K562 (cell line): ENCODE data around the gene ZDHHC14. TPM values are rescaled to one million over a fixed set of nuclear protein-coding genes. Genes with fewer than 3 reads are reported as not detected.

Experiments
- ATAC-seq: fragments of 200-7000 bp; cut with Tn5 transposase; 3 replicates; pipeline ENCODE4 v1.9.1; 2020; ENCODE audit warnings: moderate library complexity
- BruUV-seq: library from RNA; stranded (reverse); fragments of 400-500 nt; replicated peaks from 2 replicates; lab custom pipeline; 2021; lab: Mats Ljungman, UMichigan
- CTCF ChIA-PET: fragments of 300-600 bp; formaldehyde crosslinking; extraction: SDS; loops from one replicate; lab custom pipeline; 2021; ENCODE audit warnings: low intra/inter-chr PET ratio; lab: Yijun Ruan, JAX
- POLR2A ChIA-PET: fragments of 300-600, 350-650 bp; sonication (Branson Sonifier 250); formaldehyde crosslinking; extraction: SDS; loops from one replicate; lab custom pipeline; 2021; ENCODE audit warnings: antibody characterized with exemption, inconsistent platforms; lab: Yijun Ruan, JAX
- DNase-seq, 4 experiments: peaks; one replicate each; pipeline versions ENCODE4 v3.0.0 to v3.0.0-alpha.2; 2011 to 2018; ENCODE audit warnings: low spot score in 3 of 4, mixed read lengths in 3 of 4; ENCODE audit errors: extremely low read depth in 1 of 4
- FAIRE-seq: peaks from 2 replicates; lab custom pipeline; 2011; peaks lifted over from hg19 to GRCh38; lab: Jason Lieb, UNC
- H2AFZ ChIP-seq: 2 replicates; pipeline ENCODE4 v1.6.0; 2011; ENCODE audit warnings: low read depth, low read length, control low read depth, inconsistent platforms
- H3K27ac ChIP-seq: fragments of 200-600 bp; 3 replicates; pipeline ENCODE4 v1.8.0; 2011; ENCODE audit warnings: low read depth, mild to moderate bottlenecking, control low read depth, inconsistent platforms, low read length, moderate library complexity, mixed read lengths; ENCODE audit errors: extremely low read depth
- H3K27me3 ChIP-seq, 2 experiments: fragments of 300-600 bp in 1 of 2; 2 replicates in 1 of 2; 3 replicates in 1 of 2; pipeline versions ENCODE4 v1.6.0 to v1.8.0; 2011; ENCODE audit warnings: inconsistent platforms in 2 of 2, low read length in 2 of 2, mild to moderate bottlenecking in 1 of 2, mixed read lengths in 1 of 2, moderate library complexity in 1 of 2; ENCODE audit not compliant: control insufficient read depth in 2 of 2, insufficient read depth in 2 of 2
- H3K36me3 ChIP-seq: fragments of 300-600 bp; 3 replicates; pipeline ENCODE4 v1.8.0; 2011; ENCODE audit warnings: mild to moderate bottlenecking, low read length, inconsistent platforms; ENCODE audit not compliant: control insufficient read depth, insufficient read depth
- H3K4me1 ChIP-seq, 2 experiments: fragments of 200-600 bp in 1 of 2; replicated peaks in 1 of 2; 2 replicates in 1 of 2; 3 replicates in 1 of 2; pipeline versions ENCODE4 v1.5.1 to v1.8.0; 2011; ENCODE audit warnings: inconsistent platforms in 2 of 2, low read length in 2 of 2, mild to moderate bottlenecking in 1 of 2, mixed read lengths in 1 of 2, moderate library complexity in 1 of 2; ENCODE audit not compliant: control insufficient read depth in 2 of 2, insufficient read depth in 2 of 2
- H3K4me2 ChIP-seq: 2 replicates; pipeline ENCODE4 v1.6.1; 2011; ENCODE audit warnings: low read length, control low read depth, inconsistent platforms, mixed read lengths; ENCODE audit not compliant: insufficient read depth
- H3K4me3 ChIP-seq: fragments of 200-600 bp; sonication (generic), shearing (Covaris generic); 2 replicates; pipeline ENCODE4 v1.5.1; 2016; ENCODE audit warnings: control low read depth, inconsistent platforms
- H3K79me2 ChIP-seq: fragments of 200-600 bp; 3 replicates; pipeline ENCODE4 v1.8.0; 2011; ENCODE audit warnings: low read length, inconsistent platforms; ENCODE audit not compliant: control insufficient read depth, insufficient read depth
- H3K9ac ChIP-seq, 2 experiments: 2 replicates each; pipeline versions ENCODE4 v1.6.0 to v1.6.1; 2011; ENCODE audit warnings: low read depth in 2 of 2, low read length in 2 of 2, control low read depth in 1 of 2, inconsistent platforms in 1 of 2, mild to moderate bottlenecking in 1 of 2, mixed read lengths in 1 of 2; ENCODE audit not compliant: insufficient read depth in 1 of 2
- H3K9me1 ChIP-seq: one replicate; pipeline ENCODE4 v1.6.0; 2011; ENCODE audit warnings: inconsistent platforms, mild to moderate bottlenecking, low read length, moderate library complexity; ENCODE audit not compliant: control insufficient read depth, insufficient read depth
- H3K9me3 ChIP-seq: replicated peaks from 2 replicates; pipeline ENCODE4 v1.5.1; 2011; ENCODE audit warnings: low read depth, low read length, inconsistent platforms; ENCODE audit not compliant: control insufficient read depth, insufficient read depth
- H4K20me1 ChIP-seq: replicated peaks from 2 replicates; pipeline ENCODE4 v1.6.1; 2011; ENCODE audit warnings: low read length, inconsistent platforms, mixed read lengths; ENCODE audit not compliant: control insufficient read depth, insufficient read depth
- MEIS2 ChIP-seq: fragments of 450-650 bp; IDR thresholded peaks from 2 replicates; pipeline ENCODE4 v1.6.1; 2014; ENCODE audit warnings: mild to moderate bottlenecking; ENCODE audit not compliant: partially characterized antibody
- POLR2G ChIP-seq: fragments of 200-400 bp; formaldehyde crosslinking; IDR thresholded peaks from 2 replicates; pipeline ENCODE4 v1.6.1; 2017; ENCODE audit warnings: low read depth, mild to moderate bottlenecking, antibody characterized with exemption, low read length, moderate library complexity
- WGBS: fragments of 100-300 bp; shearing (Covaris generic); methylation state at CpG from one replicate; pipeline ENCODE4 v1.1.6; 2016; ENCODE audit warnings: low coverage, mixed read lengths; ENCODE audit not compliant: insufficient coverage; ENCODE audit errors: missing lambda C conversion rate; 5-methylcytosine and 5-hydroxymethylcytosine counted together
- in situ Hi-C: fragments of 300-500 bp; cut with MboI; formaldehyde crosslinking; loops from 4 replicates; pipeline ENCODE4 v1.15.0; 2018; ENCODE audit warnings: inconsistent platforms, mixed read lengths
- intact Hi-C: fragments of 100-400 bp; cut with micrococcal nuclease; formaldehyde crosslinking; loops from 2 replicates; pipeline ENCODE4 v1.14.2; 2022
- polyA plus RNA-seq, 8 experiments: library from polyadenylated mRNA; depleted of rRNA in 4 of 8; stranded (reverse) in 5 of 8; unstranded in 3 of 8; fragments of >200 nt; fragmentation: Nextera tagmentation in 2 of 8; fragmentation: Illumina TruSeq in 1 of 8; extraction: Ambion mirVana in 2 of 8; extraction: Trizol in 1 of 8; gene quantifications; 2 replicates each; pipeline versions ENCODE4 v1.2.1 to v1.2.3, GENCODE V29; 2011 to 2014; ENCODE audit warnings: inconsistent platforms in 1 of 8, missing spikeins in 1 of 8
- total RNA-seq, 7 experiments: library from RNA; depleted of rRNA in 6 of 7; stranded (reverse); fragments of >200 nt in 6 of 7; fragmentation: Illumina TruSeq in 2 of 7; extraction: Trizol in 2 of 7; gene quantifications; 2 replicates each; pipeline versions ENCODE4 v1.2.1 to v1.2.3, GENCODE V29; 2011 to 2021; ENCODE audit warnings: low replicate concordance in 1 of 7
- TF ChIP-seq, protein P1 (sequence below), 2 experiments: IDR thresholded peaks in 1 of 2; conservative IDR thresholded peaks in 1 of 2; 2 replicates each; pipeline ENCODE4 v1.6.1; 2016; ENCODE audit warnings: low read depth in 2 of 2, mild to moderate bottlenecking in 1 of 2, missing compliant biosample characterization in 1 of 2, missing genetic modification characterization in 1 of 2, moderate library complexity in 1 of 2

ZDHHC14 gene
- total and polyA plus RNA-seq, 9 of the 15 experiments (the other 6 are each of a cell fraction or from before 2014, with no cell fraction given): 0.92 to 23.1 (median 13.8) TPM

DNA sequence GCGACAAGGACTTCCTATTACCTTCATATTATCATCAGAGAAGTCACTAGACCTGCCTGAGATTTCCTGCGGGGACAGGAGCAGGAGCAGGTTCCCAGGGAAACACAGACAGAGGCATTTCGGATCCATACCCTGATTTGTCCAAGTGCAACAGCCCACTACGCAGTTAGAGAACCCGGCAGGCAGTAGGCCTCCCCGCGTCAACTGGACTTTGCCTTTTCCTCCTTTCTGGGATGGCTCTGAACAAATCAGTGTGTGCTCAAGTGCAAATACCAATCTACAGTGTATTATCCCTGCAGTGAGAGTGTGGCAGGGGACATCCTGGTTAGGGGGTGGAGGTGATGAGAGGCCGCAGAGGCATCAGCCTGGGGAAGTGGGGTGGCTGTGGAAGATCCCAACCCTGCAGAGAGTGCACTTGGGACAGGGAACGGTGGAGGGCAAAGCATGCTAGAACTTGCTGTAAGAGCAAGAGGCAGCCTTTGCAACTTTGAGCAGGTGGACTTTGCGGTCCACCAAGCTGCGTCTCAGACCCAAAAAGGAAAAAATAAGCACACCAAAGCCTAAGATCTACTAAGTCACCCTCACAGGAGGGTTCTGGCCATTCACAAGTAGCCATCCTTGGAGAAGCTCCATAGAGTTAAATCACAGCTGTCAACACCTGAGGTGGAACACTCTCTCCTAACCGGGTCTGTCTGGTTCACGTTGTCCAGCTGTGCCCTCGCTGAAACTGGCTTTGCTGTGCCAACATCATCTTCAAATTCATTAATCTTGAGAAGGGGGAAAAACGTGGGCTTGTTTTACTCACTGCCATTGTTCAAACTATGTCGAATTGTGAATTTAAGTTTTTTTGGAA, 159.1 kb downstream of the ZDHHC14 start:
- Histone ChIP-seq H3K36me3 (peaks cover 13% of the 10 kb centered on the region), H4K20me1 (no peaks in the 10 kb centered on the region), H3K4me1 (peaks cover 5 to 9% of the 10 kb centered on the region in 2 experiments; a peak in 3 of 5 replicates), H3K4me2 (no peak overlapping the region), H3K4me3 (no peak overlapping the region), H3K9me3 (no peaks in the 10 kb centered on the region), H2AFZ (no peak overlapping the region), H3K27ac (no peak overlapping the region), H3K9me1 (no peaks in the 10 kb centered on the region), H3K27me3 (no peaks in the 10 kb centered on the region), H3K79me2 (no peaks in the 10 kb centered on the region), H3K9ac (no peak overlapping the region)
- ChIA-PET POLR2A (interaction anchor here (2.0 to 3.3 kb wide), 3 partner anchors 8 to 21 kb away, joined by 5 to 12 read pairs (median 11); no protein-coding TSS in a partner anchor), CTCF (no interaction called here)
- in situ Hi-C loops (no loop called here), intact Hi-C loops (no loop called here)
- TF ChIP-seq MEIS2: peak; percentile 17
- no peak for TF ChIP-seq POLR2G
- TF ChIP-seq, protein P1, sequence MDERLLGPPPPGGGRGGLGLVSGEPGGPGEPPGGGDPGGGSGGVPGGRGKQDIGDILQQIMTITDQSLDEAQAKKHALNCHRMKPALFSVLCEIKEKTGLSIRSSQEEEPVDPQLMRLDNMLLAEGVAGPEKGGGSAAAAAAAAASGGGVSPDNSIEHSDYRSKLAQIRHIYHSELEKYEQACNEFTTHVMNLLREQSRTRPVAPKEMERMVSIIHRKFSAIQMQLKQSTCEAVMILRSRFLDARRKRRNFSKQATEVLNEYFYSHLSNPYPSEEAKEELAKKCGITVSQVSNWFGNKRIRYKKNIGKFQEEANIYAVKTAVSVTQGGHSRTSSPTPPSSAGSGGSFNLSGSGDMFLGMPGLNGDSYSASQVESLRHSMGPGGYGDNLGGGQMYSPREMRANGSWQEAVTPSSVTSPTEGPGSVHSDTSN (CRISPR knock-in tag; IDR thresholded peaks at IDR 0.05; ENCODE audit: low read depth): no peak
- TF ChIP-seq, protein P1 (tag; conservative IDR thresholded peaks at IDR 0.05; ENCODE audit: low read depth): peak; percentile 52
- no peak for DNase-seq
- no peak for FAIRE-seq
- ATAC-seq: no peak
- WGBS: 82% methylated on average over 16 of the region's 16 CpGs
- no TSS peak for BruUV-seq
